ENCODE results near the gene MNT. TPM values are rescaled to one million over a fixed set of nuclear protein-coding genes. Genes with fewer than 3 reads are reported as not detected.
A peak's percentile ranks its signal among the peaks of the same experiment; 100 is the strongest.
"Not testable (repeated sequence)": the region's sequence is repeated elsewhere in the genome, so short reads cannot be mapped to it uniquely, and the experiment has no call there.

MNT gene, protein sequence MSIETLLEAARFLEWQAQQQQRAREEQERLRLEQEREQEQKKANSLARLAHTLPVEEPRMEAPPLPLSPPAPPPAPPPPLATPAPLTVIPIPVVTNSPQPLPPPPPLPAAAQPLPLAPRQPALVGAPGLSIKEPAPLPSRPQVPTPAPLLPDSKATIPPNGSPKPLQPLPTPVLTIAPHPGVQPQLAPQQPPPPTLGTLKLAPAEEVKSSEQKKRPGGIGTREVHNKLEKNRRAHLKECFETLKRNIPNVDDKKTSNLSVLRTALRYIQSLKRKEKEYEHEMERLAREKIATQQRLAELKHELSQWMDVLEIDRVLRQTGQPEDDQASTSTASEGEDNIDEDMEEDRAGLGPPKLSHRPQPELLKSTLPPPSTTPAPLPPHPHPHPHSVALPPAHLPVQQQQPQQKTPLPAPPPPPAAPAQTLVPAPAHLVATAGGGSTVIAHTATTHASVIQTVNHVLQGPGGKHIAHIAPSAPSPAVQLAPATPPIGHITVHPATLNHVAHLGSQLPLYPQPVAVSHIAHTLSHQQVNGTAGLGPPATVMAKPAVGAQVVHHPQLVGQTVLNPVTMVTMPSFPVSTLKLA
- 12.2 and 17.7 TPM in 2 replicates for total RNA-seq (ENCODE audit: low replicate concordance)

DNA sequence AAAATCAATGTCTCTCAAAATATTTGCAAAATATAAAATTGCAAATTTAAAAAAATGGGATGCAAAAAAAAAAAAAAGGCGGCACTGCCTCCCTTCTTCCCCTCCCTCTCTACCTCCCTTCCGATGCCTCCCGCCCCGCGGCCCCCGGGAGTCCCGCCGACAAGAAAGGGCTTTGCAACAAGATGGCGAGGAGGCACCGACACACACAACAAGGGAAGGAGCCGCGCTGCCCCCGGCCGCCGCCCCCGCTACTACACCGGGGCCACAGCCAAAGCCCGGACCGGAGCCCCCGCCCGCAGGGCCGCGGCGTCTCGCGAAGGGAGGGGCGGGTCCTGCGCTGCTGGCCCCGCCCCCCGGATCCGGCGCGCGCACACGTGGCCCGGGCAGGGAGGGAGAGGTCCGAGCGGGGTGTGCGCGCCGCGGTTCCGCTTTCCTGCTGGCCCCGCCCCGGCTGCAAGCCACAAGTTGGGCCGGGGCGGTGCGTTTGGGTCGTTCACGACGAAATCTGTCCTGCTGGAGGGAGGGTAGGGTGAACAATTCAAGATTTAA, at the start of gene MNT:
MNT (minus strand) TSS at position 184 of the 549 bp plus-strand sequence. CDS start 348 bp downstream, outside the sequence.
- TF ChIP-seq, protein P1, sequence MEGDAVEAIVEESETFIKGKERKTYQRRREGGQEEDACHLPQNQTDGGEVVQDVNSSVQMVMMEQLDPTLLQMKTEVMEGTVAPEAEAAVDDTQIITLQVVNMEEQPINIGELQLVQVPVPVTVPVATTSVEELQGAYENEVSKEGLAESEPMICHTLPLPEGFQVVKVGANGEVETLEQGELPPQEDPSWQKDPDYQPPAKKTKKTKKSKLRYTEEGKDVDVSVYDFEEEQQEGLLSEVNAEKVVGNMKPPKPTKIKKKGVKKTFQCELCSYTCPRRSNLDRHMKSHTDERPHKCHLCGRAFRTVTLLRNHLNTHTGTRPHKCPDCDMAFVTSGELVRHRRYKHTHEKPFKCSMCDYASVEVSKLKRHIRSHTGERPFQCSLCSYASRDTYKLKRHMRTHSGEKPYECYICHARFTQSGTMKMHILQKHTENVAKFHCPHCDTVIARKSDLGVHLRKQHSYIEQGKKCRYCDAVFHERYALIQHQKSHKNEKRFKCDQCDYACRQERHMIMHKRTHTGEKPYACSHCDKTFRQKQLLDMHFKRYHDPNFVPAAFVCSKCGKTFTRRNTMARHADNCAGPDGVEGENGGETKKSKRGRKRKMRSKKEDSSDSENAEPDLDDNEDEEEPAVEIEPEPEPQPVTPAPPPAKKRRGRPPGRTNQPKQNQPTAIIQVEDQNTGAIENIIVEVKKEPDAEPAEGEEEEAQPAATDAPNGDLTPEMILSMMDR (IDR thresholded peaks at IDR 0.05; ENCODE audit: insufficient read depth, low read length) = peak; percentile 1
- peak within 1 kb of the TSS; percentile 96 for H3K4me3 ChIP-seq (ENCODE audit: low read depth, low read length)
- DNase-seq (ENCODE audit: low read depth) = no peak

DNA sequence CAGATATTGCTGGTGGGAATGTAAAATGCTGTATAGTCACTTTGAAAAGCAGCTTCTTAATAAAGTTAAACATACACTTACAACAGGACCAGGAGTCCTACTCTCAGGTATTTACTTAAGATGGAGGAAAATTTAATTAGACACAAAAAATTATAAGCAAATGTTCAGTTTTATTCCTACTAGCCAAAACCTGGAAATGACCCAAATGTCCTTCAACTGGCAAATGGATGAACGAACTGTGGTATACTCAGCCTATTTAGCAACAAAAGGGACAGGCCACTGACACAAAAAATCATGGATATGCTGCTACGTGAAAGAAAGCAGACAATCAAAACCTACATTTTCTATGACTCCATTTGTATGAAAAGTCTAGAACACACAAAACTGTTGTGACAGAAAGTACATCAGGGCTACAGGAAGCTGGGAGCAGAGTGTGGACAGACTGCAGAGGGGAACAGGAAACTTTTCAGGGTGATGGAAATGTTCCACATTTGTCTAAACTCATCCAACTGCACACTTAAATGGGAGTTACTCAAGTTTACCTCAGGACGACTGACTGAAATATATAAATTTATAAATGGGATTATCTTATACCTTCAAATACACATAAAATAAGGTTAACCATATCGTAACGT, 49.3 kb upstream of the MNT start:
- TF ChIP-seq, protein P1 (IDR thresholded peaks at IDR 0.05; ENCODE audit: insufficient read depth, low read length) = no peak
- no peak for DNase-seq (ENCODE audit: low read depth)
- no peak overlapping the region for H3K4me3 ChIP-seq (ENCODE audit: low read depth, low read length)

DNA sequence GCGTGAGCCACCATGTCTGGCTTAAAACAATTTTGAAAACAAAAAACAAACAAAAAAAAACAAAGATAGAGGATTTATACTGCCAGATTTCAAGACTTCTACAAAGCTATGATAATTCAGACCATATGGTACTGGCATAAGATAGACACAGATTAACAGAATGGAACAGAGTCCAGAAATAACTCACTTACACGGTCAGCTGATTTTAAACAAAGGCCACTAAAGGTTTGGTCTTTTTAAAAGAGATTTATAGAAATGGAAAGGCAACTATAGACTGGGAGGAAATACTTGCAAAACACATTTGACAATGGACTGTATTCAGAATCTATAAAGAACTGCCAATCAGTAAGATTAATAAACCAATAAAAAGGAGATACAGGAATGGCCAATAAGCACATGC, 48.6 kb upstream of the MNT start:
- DNase-seq (ENCODE audit: low read depth) = peak; percentile 74
- TF ChIP-seq, protein P1 (IDR thresholded peaks at IDR 0.05; ENCODE audit: insufficient read depth, low read length) = no peak
- H3K4me3 ChIP-seq (ENCODE audit: low read depth, low read length) = no peak overlapping the region

DNA sequence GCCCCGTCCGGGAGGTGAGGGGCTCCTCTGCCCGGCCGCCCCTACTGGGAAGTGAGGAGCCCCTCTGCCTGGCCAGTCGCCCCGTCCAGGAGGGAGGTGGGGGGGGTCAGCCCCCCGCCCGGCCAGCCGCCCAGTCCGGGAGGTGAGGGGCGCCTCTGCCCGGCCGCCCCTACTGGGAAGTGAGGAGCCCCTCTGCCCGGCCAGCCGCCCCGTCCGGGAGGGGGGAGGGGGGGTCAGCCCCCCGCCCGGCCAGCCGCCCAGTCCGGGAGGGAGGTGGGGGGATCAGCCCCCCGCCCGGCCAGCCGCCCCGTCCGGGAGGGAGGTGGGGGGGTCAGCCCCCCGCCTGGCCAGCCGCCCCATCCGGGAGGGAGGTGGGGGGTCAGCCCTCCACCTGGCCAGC, 46.6 kb upstream of the MNT start:
- not testable (repeated sequence) for DNase-seq (ENCODE audit: low read depth); H3K4me3 ChIP-seq (ENCODE audit: low read depth, low read length)

DNA sequence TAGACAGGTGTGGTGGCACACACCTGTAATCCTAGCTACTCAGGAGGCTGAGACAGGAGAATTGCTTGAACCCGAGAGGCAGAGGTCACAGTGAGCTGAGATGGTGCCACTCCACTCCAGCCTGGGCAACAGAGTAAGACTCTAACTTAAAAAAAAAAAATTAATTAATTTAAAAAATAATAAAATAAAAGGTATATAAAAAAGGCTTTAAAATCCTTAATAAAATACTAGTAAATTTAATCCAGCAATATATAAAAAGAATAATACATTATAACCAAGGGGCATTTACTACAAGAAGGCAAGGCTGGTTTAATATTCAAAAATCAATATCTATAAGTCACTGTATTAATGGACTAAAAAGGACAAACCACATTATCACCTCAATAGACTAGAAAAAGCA, 44.8 kb upstream of the MNT start:
- no peak overlapping the region for H3K4me3 ChIP-seq (ENCODE audit: low read depth, low read length)
- TF ChIP-seq, protein P1 (IDR thresholded peaks at IDR 0.05; ENCODE audit: insufficient read depth, low read length) = no peak
- no peak for DNase-seq (ENCODE audit: low read depth)

DNA sequence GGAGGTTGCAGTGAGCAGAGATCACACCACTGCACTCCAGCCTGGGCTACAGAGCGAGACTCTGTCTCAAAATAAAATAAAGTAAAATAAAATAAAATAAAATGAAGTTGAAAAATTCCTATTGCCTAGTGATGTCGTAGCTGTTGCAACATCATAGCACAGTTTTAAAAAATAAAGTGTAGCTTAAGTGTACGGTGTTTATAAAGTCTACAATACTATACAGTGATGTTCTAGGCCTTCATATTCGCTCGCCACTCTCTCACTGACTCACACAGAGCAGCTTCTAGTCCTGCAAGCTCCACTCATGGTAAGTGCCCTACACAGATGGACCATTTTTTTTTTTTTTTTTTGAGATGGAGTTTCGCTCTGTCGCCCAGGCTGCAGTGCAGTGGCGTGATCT, 43.5 kb upstream of the MNT start:
- TF ChIP-seq, protein P1 (IDR thresholded peaks at IDR 0.05; ENCODE audit: insufficient read depth, low read length) = no peak
- DNase-seq (ENCODE audit: low read depth) = no peak
- no peak overlapping the region for H3K4me3 ChIP-seq (ENCODE audit: low read depth, low read length)

DNA sequence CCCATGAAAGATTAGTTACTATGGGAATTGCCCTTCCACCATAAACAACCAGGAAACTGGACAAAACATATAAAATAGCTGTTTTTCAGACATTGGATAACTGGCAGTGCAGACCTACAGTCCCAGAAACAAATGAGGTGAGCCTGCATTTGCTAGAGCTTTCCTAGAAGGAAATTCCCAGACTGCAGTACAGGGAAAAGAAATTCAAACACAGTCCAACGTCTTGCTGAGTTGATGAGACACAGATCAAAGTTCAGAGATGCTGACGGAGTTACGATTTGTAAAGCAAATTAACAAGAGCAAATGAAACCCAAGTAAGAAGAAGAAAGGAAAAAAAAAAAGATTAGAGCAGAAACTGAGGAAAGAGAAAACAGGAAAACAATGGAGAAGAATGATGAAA, 41.3 kb upstream of the MNT start:
- no peak for DNase-seq (ENCODE audit: low read depth)
- no peak overlapping the region for H3K4me3 ChIP-seq (ENCODE audit: low read depth, low read length)
- TF ChIP-seq, protein P1 (IDR thresholded peaks at IDR 0.05; ENCODE audit: insufficient read depth, low read length) = no peak

Data from fibroblast of the aortic adventitia (primary cell).